Kidney (tissue), 14 donors: ENCODE measurements around the gene AVL9. TPM values are rescaled to one million over a fixed set of nuclear protein-coding genes. Genes with fewer than 3 reads are reported as not detected.
A peak's percentile ranks its signal among the peaks of the same experiment; 100 is the strongest.

Experiments
- DNase-seq, 5 donors: peaks; one replicate each; pipeline ENCODE4 v3.0.0-alpha.2; 2013 to 2020
- FAIRE-seq: peaks from 2 replicates; lab custom pipeline; 2012; peaks lifted over from hg19 to GRCh38; lab: Jason Lieb, UNC
- H3K27ac ChIP-seq, 2 donors: one replicate each; pipeline ENCODE4 v1.7.0; 2013; ENCODE audit warnings: low read depth in 2 of 2, low read length in 2 of 2, inconsistent platforms in 1 of 2
- H3K27me3 ChIP-seq: one replicate; pipeline ENCODE4 v1.7.1; 2013; ENCODE audit warnings: low read length, inconsistent platforms; ENCODE audit not compliant: control insufficient read depth, insufficient read depth
- H3K36me3 ChIP-seq, 3 donors: one replicate each; pipeline versions ENCODE4 v1.7.0 to v1.7.1; 2013; ENCODE audit warnings: low read length in 3 of 3, control low read depth in 1 of 3, inconsistent platforms in 1 of 3; ENCODE audit not compliant: insufficient read depth in 3 of 3, control insufficient read depth in 2 of 3
- H3K4me1 ChIP-seq, 3 donors: one replicate each; pipeline versions ENCODE4 v1.7.0 to v1.7.1; 2013; ENCODE audit warnings: low read length in 3 of 3, inconsistent platforms in 1 of 3, low read depth in 1 of 3; ENCODE audit not compliant: control insufficient read depth in 2 of 3, insufficient read depth in 2 of 3
- H3K4me3 ChIP-seq, 3 donors: one replicate each; pipeline versions ENCODE4 v1.7.0 to v1.8.1; 2013; ENCODE audit warnings: low read length in 3 of 3, control low read depth in 1 of 3, inconsistent platforms in 1 of 3
- H3K9ac ChIP-seq, 3 donors: one replicate each; pipeline versions ENCODE4 v1.7.0 to v1.7.1; 2013; ENCODE audit warnings: low read length in 3 of 3, control low read depth in 1 of 3, inconsistent platforms in 1 of 3
- H3K9me3 ChIP-seq, 3 donors: one replicate each; pipeline versions ENCODE4 v1.7.0 to v1.7.1; 2013; ENCODE audit warnings: low read length in 3 of 3, control low read depth in 1 of 3, inconsistent platforms in 1 of 3; ENCODE audit not compliant: control insufficient read depth in 2 of 3, insufficient read depth in 1 of 3
- CTCF ChIP-seq: IDR thresholded peaks from 3 replicates; pipeline ENCODE4 v1.5.1; 2012; ENCODE audit warnings: mild to moderate bottlenecking, moderate library complexity, borderline replicate concordance; ENCODE audit not compliant: insufficient read depth; ENCODE audit errors: extremely low read depth
- intact Hi-C: fragments of 100-400 bp; cut with DNase I; formaldehyde crosslinking; loops from one replicate; pipeline ENCODE4 v1.11.1; 2022
- polyA plus RNA-seq: library from polyadenylated mRNA; stranded (reverse); fragments of 350-450 nt; fragmentation: Illumina TruSeq; extraction: RNeasy Lipid Tissue Mini Kit (QIAGEN cat#74804); gene quantifications from one replicate; pipeline ENCODE4 v1.2.3, GENCODE V29; 2014; ENCODE audit warnings: low read depth, low replicate concordance; ENCODE audit not compliant: insufficient read depth
- total RNA-seq: library from RNA; stranded (reverse); fragmentation: NEBNext Ultra II Directional; extraction: Animal tissue kit (Norgen Biotek cat#: 25700); gene quantifications from one replicate; pipeline ENCODE4 v1.2.1, GENCODE V29; 2021
- donor health status: control.
- donor health status: control.
- donor health status: control.
- donor health status: control.
- donor health status: control.
- donor health status: DM: yes; HTN: yes; CAD: no.
- donor health status: Normal renal cell carcinoma (clear cell type).

Gene AVL9
- total and polyA plus RNA-seq, 2 donors from 2014 or later, result 7.9 to 39.9 TPM

- DNase-seq (no peak), FAIRE-seq (no peak)
- H3K27me3 ChIP-seq, result no peaks in the 10 kb centered on the region
- H3K4me3 ChIP-seq, result no peak overlapping the region
- peaks cover 11 to 17% (median 11%) of the 10 kb centered on the region in 3 donors for H3K36me3 ChIP-seq
- no peaks in the 10 kb centered on the region for H3K4me1 ChIP-seq
- no peak for TF ChIP-seq CTCF
- H3K27ac ChIP-seq, result no peak overlapping the region
- no peaks in the 10 kb centered on the region for H3K9me3 ChIP-seq
- H3K9ac ChIP-seq, result no peak overlapping the region
- intact Hi-C loops, result no loop called here
Observed at GRCh38 chr7:32560075-32560474, 64.8 kb downstream of the AVL9 start.

GRCh38 chr7:32561613-32562012, 66.3 kb downstream of the AVL9 start:
- no peak overlapping the region for H3K27ac ChIP-seq
- FAIRE-seq (no peak), DNase-seq (no peak)
- no peak for TF ChIP-seq CTCF
- H3K4me3 ChIP-seq, result no peak overlapping the region
- peaks cover 9 to 17% (median 10%) of the 10 kb centered on the region in 3 donors for H3K36me3 ChIP-seq
- H3K4me1 ChIP-seq, result no peaks in the 10 kb centered on the region
- no peaks in the 10 kb centered on the region for H3K9me3 ChIP-seq
- intact Hi-C loops, result no loop called here
- H3K27me3 ChIP-seq, result no peaks in the 10 kb centered on the region
- no peak overlapping the region for H3K9ac ChIP-seq

GRCh38 chr7:32564542-32564941, 69.3 kb downstream of the AVL9 start:
- no peak for TF ChIP-seq CTCF
- H3K4me3 ChIP-seq, result no peak overlapping the region
- no peaks in the 10 kb centered on the region for H3K27me3 ChIP-seq
- FAIRE-seq (no peak), DNase-seq (peak in 3 of 5 donors; percentile 31 to 85 (median 58))
- no peak overlapping the region for H3K9ac ChIP-seq
- no peaks in the 10 kb centered on the region for H3K9me3 ChIP-seq
- no peaks in the 10 kb centered on the region for H3K4me1 ChIP-seq
- H3K36me3 ChIP-seq, result peaks cover 2 to 5% (median 4%) of the 10 kb centered on the region in 3 donors
- no peak overlapping the region for H3K27ac ChIP-seq
- intact Hi-C loops, result no loop called here
